HEK293T (cell line): ENCODE measurements around the gene NFYB.

Source experiments
- CTCF ChIA-PET: fragments of 350-600 bp; formaldehyde crosslinking; extraction: SDS; loops from one replicate; lab custom pipeline; 2021; ENCODE audit warnings: antibody characterized with exemption, inconsistent platforms; lab: Yijun Ruan, JAX
- POLR2A ChIA-PET: fragments of 350-600 bp; formaldehyde crosslinking; extraction: SDS; loops from one replicate; lab custom pipeline; 2020; ENCODE audit warnings: antibody characterized with exemption, inconsistent platforms; lab: Yijun Ruan, JAX
- DNase-seq: peaks from one replicate; pipeline ENCODE4 v3.0.0; 2012; ENCODE audit warnings: mixed read lengths; ENCODE audit errors: extremely low spot score
- ARNT ChIP-seq: fragments of 450-650 bp; IDR thresholded peaks from 2 replicates; pipeline ENCODE4 v1.6.1; 2017; ENCODE audit warnings: mild to moderate bottlenecking
- BHLHE40 ChIP-seq: fragments of 450-650 bp; IDR thresholded peaks from 2 replicates; pipeline ENCODE4 v1.6.1; 2016; ENCODE audit warnings: mild to moderate bottlenecking, moderate library complexity, borderline replicate concordance
- CTBP1 ChIP-seq: fragments of 450-650 bp; IDR thresholded peaks from 2 replicates; pipeline ENCODE4 v1.6.1; 2016; ENCODE audit warnings: borderline replicate concordance
- ELF4 ChIP-seq: fragments of 450-650 bp; IDR thresholded peaks from 2 replicates; pipeline ENCODE4 v1.6.1; 2017; ENCODE audit warnings: antibody characterized with exemption
- FOXA1 ChIP-seq: fragments of 450-650 bp; IDR thresholded peaks from 2 replicates; pipeline ENCODE4 v1.6.1; 2016; ENCODE audit warnings: mild to moderate bottlenecking
- FOXK2 ChIP-seq: fragments of 450-650 bp; IDR thresholded peaks from 2 replicates; pipeline ENCODE4 v1.6.1; 2016; ENCODE audit warnings: mild to moderate bottlenecking
- FOXM1 ChIP-seq: fragments of 450-650 bp; IDR thresholded peaks from 2 replicates; pipeline ENCODE4 v1.6.1; 2017; ENCODE audit warnings: mild to moderate bottlenecking, borderline replicate concordance
- HDGF ChIP-seq: fragments of 450-650 bp; IDR thresholded peaks from 2 replicates; pipeline ENCODE4 v1.6.1; 2017; ENCODE audit warnings: antibody characterized with exemption, borderline replicate concordance
- L3MBTL2 ChIP-seq: fragments of 450-650 bp; conservative IDR thresholded peaks from 2 replicates; pipeline ENCODE4 v1.6.1; 2016; ENCODE audit warnings: mild to moderate bottlenecking
- LEF1 ChIP-seq: fragments of 450-650 bp; IDR thresholded peaks from 2 replicates; pipeline ENCODE4 v1.6.1; 2017; ENCODE audit warnings: mild to moderate bottlenecking, borderline replicate concordance
- NFRKB ChIP-seq: fragments of 450-650 bp; IDR thresholded peaks from 2 replicates; pipeline ENCODE4 v1.6.1; 2016; ENCODE audit warnings: mild to moderate bottlenecking, moderate library complexity
- PKNOX1 ChIP-seq: fragments of 450-650 bp; IDR thresholded peaks from 2 replicates; pipeline ENCODE4 v1.6.1; 2016
- SP1 ChIP-seq: fragments of 450-650 bp; IDR thresholded peaks from 2 replicates; pipeline ENCODE4 v1.6.1; 2017
- SUZ12 ChIP-seq: fragments of 450-650 bp; IDR thresholded peaks from 2 replicates; pipeline ENCODE4 v1.6.1; 2016; ENCODE audit warnings: mild to moderate bottlenecking
- TARDBP ChIP-seq: fragments of 450-650 bp; IDR thresholded peaks from 2 replicates; pipeline ENCODE4 v1.6.1; 2016
- ZNF384 ChIP-seq: fragments of 450-650 bp; IDR thresholded peaks from 2 replicates; pipeline ENCODE4 v1.6.1; 2016

Gene NFYB

GRCh38 chr12:104079024-104079423, 59.0 kb downstream of the NFYB start:
- ChIA-PET CTCF (no interaction called here), POLR2A (no interaction called here)
- TF ChIP-seq HDGF (no peak), ARNT (no peak), TARDBP (no peak), CTBP1 (no peak), FOXK2 (no peak), LEF1 (no peak), L3MBTL2 (no peak), SUZ12 (no peak)
- DNase-seq, result no peak

- DNase-seq, result no peak
- CTCF ChIA-PET, result no interaction called here
- POLR2A ChIA-PET, result interaction anchor here (1.2 kb wide), 1 partner anchor 108 kb away, joined by 4 read pairs; the partner anchor contains the start of gene TDG
- no peak for TF ChIP-seq NFRKB
- TF ChIP-seq LEF1, result no peak
- TF ChIP-seq ARNT, result no peak
- TF ChIP-seq CTBP1, result no peak
- TF ChIP-seq FOXK2, result no peak
- no peak for TF ChIP-seq L3MBTL2
- no peak for TF ChIP-seq PKNOX1
- no peak for TF ChIP-seq BHLHE40
- no peak for TF ChIP-seq ELF4
- no peak for TF ChIP-seq SP1
- no peak for TF ChIP-seq FOXM1
- TF ChIP-seq SUZ12, result no peak
- TF ChIP-seq FOXA1, result no peak
- no peak for TF ChIP-seq HDGF
- TF ChIP-seq TARDBP, result no peak
Observed at GRCh38 chr12:104073699-104074098, 64.3 kb downstream of the NFYB start.

GRCh38 chr12:104072099-104072498, 65.9 kb downstream of the NFYB start:
- CTCF ChIA-PET, result no interaction called here
- no peak for TF ChIP-seq NFRKB
- TF ChIP-seq ELF4, result no peak
- no peak for TF ChIP-seq ARNT
- TF ChIP-seq BHLHE40, result no peak
- TF ChIP-seq FOXK2, result no peak
- TF ChIP-seq FOXA1, result no peak
- TF ChIP-seq PKNOX1, result no peak
- TF ChIP-seq LEF1, result no peak
- TF ChIP-seq SP1, result no peak
- TF ChIP-seq ZNF384, result no peak
- TF ChIP-seq CTBP1, result no peak
- no peak for TF ChIP-seq FOXM1
- no peak for TF ChIP-seq TARDBP
- DNase-seq, result no peak
- POLR2A ChIA-PET, result no interaction called here
